A673 (cell line): ENCODE measurements around the gene C1orf210. TPM values are rescaled to one million over a fixed set of nuclear protein-coding genes. Genes with fewer than 3 reads are reported as not detected.

Experiments
- BruUV-seq: library from RNA; stranded (reverse); fragments of 400-500 nt; replicated peaks from 2 replicates; lab custom pipeline; 2021; lab: Mats Ljungman, UMichigan
- CTCF ChIA-PET: fragments of 300-600 bp; sonication (Branson Sonifier 250); formaldehyde crosslinking; loops from one replicate; lab custom pipeline; 2022; ENCODE audit warnings: antibody characterized with exemption; lab: Charles Lee
- POLR2A ChIA-PET: fragments of 300-600 bp; sonication (Branson Sonifier 250); formaldehyde crosslinking; loops from one replicate; lab custom pipeline; 2022; ENCODE audit warnings: antibody characterized with exemption; ENCODE audit not compliant: low non-redundant PET; lab: Charles Lee
- DNase-seq: peaks from one replicate; pipeline ENCODE4 v3.0.0-alpha.2; 2015; ENCODE audit warnings: low spot score
- H3K27ac ChIP-seq: fragments of 200-600 bp; sonication (generic); 2 replicates; pipeline ENCODE4 v1.5.1; 2016; ENCODE audit warnings: mixed run types, low read depth, mild to moderate bottlenecking, mixed read lengths, antibody characterized with exemption, low read length; ENCODE audit not compliant: poor library complexity, severe bottlenecking
- H3K27me3 ChIP-seq: fragments of 200-600 bp; sonication (generic); replicated peaks from 2 replicates; pipeline ENCODE4 v1.6.1; 2017; ENCODE audit warnings: mixed run types, low read depth, mild to moderate bottlenecking, mixed read lengths, antibody characterized with exemption, low read length; ENCODE audit not compliant: insufficient read depth, poor library complexity
- H3K36me3 ChIP-seq: fragments of 200-600 bp; sonication (generic); 2 replicates; pipeline ENCODE4 v1.6.1; 2016; ENCODE audit warnings: mixed run types, mild to moderate bottlenecking, mixed read lengths, antibody characterized with exemption, low read length; ENCODE audit not compliant: insufficient read depth, poor library complexity, severe bottlenecking
- H3K4me1 ChIP-seq: fragments of 200-600 bp; sonication (generic); 2 replicates; pipeline ENCODE4 v1.6.1; 2017; ENCODE audit warnings: mixed run types, mild to moderate bottlenecking, mixed read lengths, antibody characterized with exemption, low read length; ENCODE audit not compliant: insufficient read depth, poor library complexity, severe bottlenecking
- H3K4me3 ChIP-seq: fragments of 200-600 bp; sonication (generic); 2 replicates; pipeline ENCODE4 v1.5.1; 2016; ENCODE audit warnings: low read depth, mixed run types, mild to moderate bottlenecking, mixed read lengths, low read length; ENCODE audit not compliant: poor library complexity, severe bottlenecking
- H3K9me3 ChIP-seq: fragments of 200-600 bp; sonication (generic); 2 replicates; pipeline ENCODE4 v1.6.1; 2016; ENCODE audit warnings: mixed run types, low read depth, mild to moderate bottlenecking, mixed read lengths, antibody characterized with exemption, low read length; ENCODE audit not compliant: poor library complexity, severe bottlenecking
- CTCF ChIP-seq: fragments of 300-800, 200-600 bp; sonication (generic); conservative IDR thresholded peaks from 2 replicates; pipeline ENCODE4 v1.5.1; 2017; ENCODE audit warnings: low read depth, mild to moderate bottlenecking, antibody characterized with exemption, low read length, moderate library complexity, mixed read lengths
- EZH2 ChIP-seq: fragments of 200-600 bp; sonication (generic); IDR thresholded peaks from 2 replicates; pipeline ENCODE4 v1.6.1; 2017; ENCODE audit warnings: borderline replicate concordance, low read depth, mild to moderate bottlenecking, mixed read lengths, antibody characterized with exemption, low read length; ENCODE audit not compliant: poor library complexity, severe bottlenecking
- intact Hi-C: fragments of 100-400 bp; cut with micrococcal nuclease; formaldehyde crosslinking; loops from one replicate; pipeline ENCODE4 v1.10.0; 2022; ENCODE audit not compliant: unreplicated experiment
- total RNA-seq: library from RNA; stranded (reverse); gene quantifications from 2 replicates; pipeline ENCODE4 v1.2.3, GENCODE V29; 2021

C1orf210 gene
- total RNA-seq, 1 experiment from 2014 or later: not detected

GRCh38 chr1:43270421-43271095 lies 14.8 kb downstream of the C1orf210 start:
- H3K27ac ChIP-seq: no peak overlapping the region
- no TSS peak for BruUV-seq
- intact Hi-C loops: no loop called here
- H3K27me3 ChIP-seq: no peaks in the 10 kb centered on the region
- H3K36me3 ChIP-seq: no peaks in the 10 kb centered on the region
- H3K4me1 ChIP-seq: peaks cover 10% of the 10 kb centered on the region
- POLR2A ChIA-PET: no interaction called here
- peak overlapping the region; percentile 15 for H3K4me3 ChIP-seq
- no peaks in the 10 kb centered on the region for H3K9me3 ChIP-seq
- DNase-seq: peak; percentile 22
- CTCF ChIA-PET: no interaction called here
- TF ChIP-seq CTCF (no peak), EZH2 (no peak)

- BruUV-seq: no TSS peak
- peaks cover 9% of the 10 kb centered on the region for H3K4me1 ChIP-seq
- TF ChIP-seq EZH2 (no peak), CTCF (no peak)
- H3K4me3 ChIP-seq: peak within 1 kb of the TSS; percentile 15
- no peaks in the 10 kb centered on the region for H3K9me3 ChIP-seq
- intact Hi-C loops: no loop called here
- no peaks in the 10 kb centered on the region for H3K27me3 ChIP-seq
- DNase-seq: no peak
- CTCF ChIA-PET: no interaction called here
- no peaks in the 10 kb centered on the region for H3K36me3 ChIP-seq
- H3K27ac ChIP-seq: no peak within 1 kb of the TSS
- POLR2A ChIA-PET: no interaction called here
Observed at GRCh38 chr1:43269627-43270375, 15.6 kb downstream of the C1orf210 start, which contains the start of gene TMEM125. Gene TMEM125, plus strand, starts transcription at chr1:43269983. Its CDS starts 2,740 bp downstream, at chr1:43272723.

GRCh38 chr1:43267818-43268425 lies 17.5 kb downstream of the C1orf210 start:
- no TSS peak for BruUV-seq
- POLR2A ChIA-PET: interaction anchor here (0.6 kb wide), 1 partner anchor 808 kb away, joined by 3 read pairs; no protein-coding TSS in a partner anchor

More at GRCh38 chr1:43267818-43268425, 17.5 kb downstream of the C1orf210 start:
- H3K36me3 ChIP-seq: no peaks in the 10 kb centered on the region
- peaks cover 8% of the 10 kb centered on the region for H3K9me3 ChIP-seq
- H3K27ac ChIP-seq: no peak overlapping the region
- no peak for DNase-seq
- no peaks in the 10 kb centered on the region for H3K4me1 ChIP-seq
- CTCF ChIA-PET: no interaction called here
- TF ChIP-seq CTCF: no peak
- no peak for TF ChIP-seq EZH2
- H3K27me3 ChIP-seq: no peaks in the 10 kb centered on the region
- no peak overlapping the region for H3K4me3 ChIP-seq
- intact Hi-C loops: no loop called here
